ENCODE results near the gene SCLT1.

Gene SCLT1

GRCh38 chr4:128957459-128957858 is 135.9 kb downstream of the SCLT1 start:
- Histone ChIP-seq H3K36me3 (ENCODE audit: control insufficient read depth in 1 of 2, insufficient read depth in 2 of 2, low read depth in 1 of 2, low read length in 2 of 2) (peaks cover 0 to 17% of the 10 kb centered on the region in 2 experiments), H2BK12ac (ENCODE audit: low read length in 2 of 2) (no peak overlapping the region), H4K91ac (ENCODE audit: low read length) (no peak overlapping the region), H3K18ac (ENCODE audit: low read depth in 1 of 2, low read length in 2 of 2) (no peak overlapping the region), H2BK15ac (ENCODE audit: low read depth, poor library complexity, severe bottlenecking) (no peak overlapping the region), H3K4me3 (ENCODE audit: insufficient read depth in 1 of 2, low read depth in 1 of 2, low read length in 2 of 2) (no peak overlapping the region), H3K4me2 (ENCODE audit: low read length, poor library complexity, severe bottlenecking) (no peak overlapping the region), H4K8ac (ENCODE audit: low read length) (no peak overlapping the region), H3K9ac (ENCODE audit: low read length) (no peak overlapping the region), H2AFZ (ENCODE audit: low read depth, low read length) (no peak overlapping the region), H3K4me1 (ENCODE audit: control insufficient read depth, insufficient read depth, low read depth, low read length) (no peaks in the 10 kb centered on the region), H3K79me1 (replicated peaks; ENCODE audit: low read length, poor library complexity, severe bottlenecking) (no peaks in the 10 kb centered on the region), H3K14ac (ENCODE audit: low read length in 2 of 2) (no peak overlapping the region), H3K27me3 (ENCODE audit: control insufficient read depth in 1 of 2, insufficient read depth in 1 of 2, low read length in 2 of 2) (no peaks in the 10 kb centered on the region), H3K9me3 (ENCODE audit: control insufficient read depth, low read length) (peaks cover 4% of the 10 kb centered on the region), H2AK5ac (ENCODE audit: low read length, severe bottlenecking) (no peak overlapping the region), H2BK120ac (ENCODE audit: low read depth, low read length) (no peak overlapping the region), H3K4ac (ENCODE audit: low read depth in 1 of 2, low read length in 2 of 2) (no peak overlapping the region), H3K27ac (ENCODE audit: low read length, poor library complexity, severe bottlenecking) (no peak overlapping the region), H3K23ac (ENCODE audit: low read length in 2 of 2) (no peak overlapping the region), H2BK5ac (ENCODE audit: low read depth, low read length, poor library complexity, severe bottlenecking) (no peak overlapping the region)
- DNase-seq: no peak

GRCh38 chr4:128955751-128956150 is 137.6 kb downstream of the SCLT1 start:
- Histone ChIP-seq H3K4me1 (ENCODE audit: control insufficient read depth, insufficient read depth, low read depth, low read length) (no peaks in the 10 kb centered on the region), H3K27ac (ENCODE audit: low read length, poor library complexity, severe bottlenecking) (no peak overlapping the region), H3K27me3 (ENCODE audit: control insufficient read depth in 1 of 2, insufficient read depth in 1 of 2, low read length in 2 of 2) (no peaks in the 10 kb centered on the region), H3K4ac (ENCODE audit: low read depth in 1 of 2, low read length in 2 of 2) (no peak overlapping the region), H2AFZ (ENCODE audit: low read depth, low read length) (no peak overlapping the region), H2BK120ac (ENCODE audit: low read depth, low read length) (no peak overlapping the region), H3K9ac (ENCODE audit: low read length) (no peak overlapping the region), H2BK12ac (ENCODE audit: low read length in 2 of 2) (no peak overlapping the region), H3K14ac (ENCODE audit: low read length in 2 of 2) (no peak overlapping the region), H4K8ac (ENCODE audit: low read length) (no peak overlapping the region), H3K4me3 (ENCODE audit: insufficient read depth in 1 of 2, low read depth in 1 of 2, low read length in 2 of 2) (no peak overlapping the region), H3K9me3 (ENCODE audit: control insufficient read depth, low read length) (peaks cover 4% of the 10 kb centered on the region), H3K4me2 (ENCODE audit: low read length, poor library complexity, severe bottlenecking) (no peak overlapping the region), H3K18ac (ENCODE audit: low read depth in 1 of 2, low read length in 2 of 2) (no peak overlapping the region), H2BK15ac (ENCODE audit: low read depth, poor library complexity, severe bottlenecking) (no peak overlapping the region), H4K91ac (ENCODE audit: low read length) (no peak overlapping the region), H3K79me1 (replicated peaks; ENCODE audit: low read length, poor library complexity, severe bottlenecking) (no peaks in the 10 kb centered on the region), H3K36me3 (ENCODE audit: control insufficient read depth in 1 of 2, insufficient read depth in 2 of 2, low read depth in 1 of 2, low read length in 2 of 2) (peaks cover 0 to 17% of the 10 kb centered on the region in 2 experiments), H3K23ac (ENCODE audit: low read length in 2 of 2) (no peak overlapping the region), H2BK5ac (ENCODE audit: low read depth, low read length, poor library complexity, severe bottlenecking) (no peak overlapping the region), H2AK5ac (ENCODE audit: low read length, severe bottlenecking) (no peak overlapping the region)
- no peak for DNase-seq
- 57% methylated on average over 1 of the region's 2 CpGs for WGBS

GRCh38 chr4:128954941-128955340 is 138.4 kb downstream of the SCLT1 start:
- Histone ChIP-seq H2AFZ (ENCODE audit: low read depth, low read length) (no peak overlapping the region), H2BK5ac (ENCODE audit: low read depth, low read length, poor library complexity, severe bottlenecking) (no peak overlapping the region), H3K14ac (ENCODE audit: low read length in 2 of 2) (no peak overlapping the region), H3K4ac (ENCODE audit: low read depth in 1 of 2, low read length in 2 of 2) (no peak overlapping the region), H3K27ac (ENCODE audit: low read length, poor library complexity, severe bottlenecking) (no peak overlapping the region), H4K8ac (ENCODE audit: low read length) (no peak overlapping the region), H3K79me1 (replicated peaks; ENCODE audit: low read length, poor library complexity, severe bottlenecking) (no peaks in the 10 kb centered on the region), H3K9ac (ENCODE audit: low read length) (no peak overlapping the region), H3K23ac (ENCODE audit: low read length in 2 of 2) (no peak overlapping the region), H3K4me3 (ENCODE audit: insufficient read depth in 1 of 2, low read depth in 1 of 2, low read length in 2 of 2) (no peak overlapping the region), H2BK120ac (ENCODE audit: low read depth, low read length) (no peak overlapping the region), H2BK15ac (ENCODE audit: low read depth, poor library complexity, severe bottlenecking) (no peak overlapping the region), H3K4me2 (ENCODE audit: low read length, poor library complexity, severe bottlenecking) (no peak overlapping the region), H3K27me3 (ENCODE audit: control insufficient read depth in 1 of 2, insufficient read depth in 1 of 2, low read length in 2 of 2) (no peaks in the 10 kb centered on the region), H2BK12ac (ENCODE audit: low read length in 2 of 2) (no peak overlapping the region), H3K18ac (ENCODE audit: low read depth in 1 of 2, low read length in 2 of 2) (no peak overlapping the region), H2AK5ac (ENCODE audit: low read length, severe bottlenecking) (no peak overlapping the region), H3K9me3 (ENCODE audit: control insufficient read depth, low read length) (peaks cover 8% of the 10 kb centered on the region), H3K4me1 (ENCODE audit: control insufficient read depth, insufficient read depth, low read depth, low read length) (no peaks in the 10 kb centered on the region), H3K36me3 (ENCODE audit: control insufficient read depth in 1 of 2, insufficient read depth in 2 of 2, low read depth in 1 of 2, low read length in 2 of 2) (peaks cover 0 to 21% of the 10 kb centered on the region in 2 experiments), H4K91ac (ENCODE audit: low read length) (no peak overlapping the region)
- WGBS: no CpG with 5 or more reads among the region's 2 CpGs
- no peak for DNase-seq

GRCh38 chr4:128951316-128951715 is 142.0 kb downstream of the SCLT1 start:
- H2BK12ac ChIP-seq (ENCODE audit: low read length in 2 of 2): no peak overlapping the region
- no peak overlapping the region for H3K4me2 ChIP-seq (ENCODE audit: low read length, poor library complexity, severe bottlenecking)
- H3K23ac ChIP-seq (ENCODE audit: low read length in 2 of 2): no peak overlapping the region
- H3K18ac ChIP-seq (ENCODE audit: low read depth in 1 of 2, low read length in 2 of 2): no peak overlapping the region
- no peak overlapping the region for H3K4me3 ChIP-seq (ENCODE audit: insufficient read depth in 1 of 2, low read depth in 1 of 2, low read length in 2 of 2)
- H3K27me3 ChIP-seq (ENCODE audit: control insufficient read depth in 1 of 2, insufficient read depth in 1 of 2, low read length in 2 of 2): no peaks in the 10 kb centered on the region
- WGBS: 91% methylated on average over 1 of the region's 2 CpGs
- H2BK5ac ChIP-seq (ENCODE audit: low read depth, low read length, poor library complexity, severe bottlenecking): no peak overlapping the region
- no peak overlapping the region for H2BK120ac ChIP-seq (ENCODE audit: low read depth, low read length)
- H4K91ac ChIP-seq (ENCODE audit: low read length): no peak overlapping the region
- peaks cover 37% of the 10 kb centered on the region for H3K9me3 ChIP-seq (ENCODE audit: control insufficient read depth, low read length)
- no peak for DNase-seq
- H3K9ac ChIP-seq (ENCODE audit: low read length): no peak overlapping the region
- no peak overlapping the region for H2AFZ ChIP-seq (ENCODE audit: low read depth, low read length)
- no peak overlapping the region for H2BK15ac ChIP-seq (ENCODE audit: low read depth, poor library complexity, severe bottlenecking)
- no peak overlapping the region for H3K14ac ChIP-seq (ENCODE audit: low read length in 2 of 2)
- H3K79me1 ChIP-seq (replicated peaks; ENCODE audit: low read length, poor library complexity, severe bottlenecking): peaks cover 3% of the 10 kb centered on the region
- peaks cover 4 to 18% of the 10 kb centered on the region in 2 experiments for H3K36me3 ChIP-seq (ENCODE audit: control insufficient read depth in 1 of 2, insufficient read depth in 2 of 2, low read depth in 1 of 2, low read length in 2 of 2)
- no peak overlapping the region for H2AK5ac ChIP-seq (ENCODE audit: low read length, severe bottlenecking)
- no peak overlapping the region for H3K27ac ChIP-seq (ENCODE audit: low read length, poor library complexity, severe bottlenecking)
- H3K4ac ChIP-seq (ENCODE audit: low read depth in 1 of 2, low read length in 2 of 2): no peak overlapping the region
- H3K4me1 ChIP-seq (ENCODE audit: control insufficient read depth, insufficient read depth, low read depth, low read length): no peaks in the 10 kb centered on the region
- no peak overlapping the region for H4K8ac ChIP-seq (ENCODE audit: low read length)
